HL-60 (cell line): ENCODE measurements around the gene P4HA2.

ENCODE experiments used
- POLR2AphosphoS5 ChIP-seq: IDR thresholded peaks from 2 replicates; pipeline ENCODE4 v1.6.1; 2012; ENCODE audit warnings: low read depth
- TF ChIP-seq, protein P1 (sequence below): IDR thresholded peaks from one replicate; pipeline ENCODE4 v1.5.1; 2011; ENCODE audit warnings: low read length, control low read depth, inconsistent platforms; ENCODE audit not compliant: insufficient read depth

DNA sequence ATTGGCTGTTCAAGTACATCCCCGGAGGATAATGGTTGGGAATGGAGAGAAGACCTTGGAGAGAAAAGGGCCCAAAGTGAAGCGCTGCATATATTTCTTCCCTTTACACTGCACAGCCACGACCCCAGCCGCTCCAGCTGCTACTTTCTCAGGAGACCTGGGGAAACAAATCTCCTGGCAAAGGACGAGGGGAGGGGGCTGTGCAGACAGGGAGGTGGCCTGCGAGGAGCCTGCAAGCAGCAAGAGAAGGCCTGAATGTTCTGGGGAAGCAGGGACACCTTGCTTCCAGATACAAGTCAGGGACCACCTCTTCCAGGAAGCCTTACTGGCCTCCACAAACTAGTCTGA lies 29.1 kb upstream of the P4HA2 start:
- TF ChIP-seq POLR2AphosphoS5: no peak
- TF ChIP-seq, protein P1, sequence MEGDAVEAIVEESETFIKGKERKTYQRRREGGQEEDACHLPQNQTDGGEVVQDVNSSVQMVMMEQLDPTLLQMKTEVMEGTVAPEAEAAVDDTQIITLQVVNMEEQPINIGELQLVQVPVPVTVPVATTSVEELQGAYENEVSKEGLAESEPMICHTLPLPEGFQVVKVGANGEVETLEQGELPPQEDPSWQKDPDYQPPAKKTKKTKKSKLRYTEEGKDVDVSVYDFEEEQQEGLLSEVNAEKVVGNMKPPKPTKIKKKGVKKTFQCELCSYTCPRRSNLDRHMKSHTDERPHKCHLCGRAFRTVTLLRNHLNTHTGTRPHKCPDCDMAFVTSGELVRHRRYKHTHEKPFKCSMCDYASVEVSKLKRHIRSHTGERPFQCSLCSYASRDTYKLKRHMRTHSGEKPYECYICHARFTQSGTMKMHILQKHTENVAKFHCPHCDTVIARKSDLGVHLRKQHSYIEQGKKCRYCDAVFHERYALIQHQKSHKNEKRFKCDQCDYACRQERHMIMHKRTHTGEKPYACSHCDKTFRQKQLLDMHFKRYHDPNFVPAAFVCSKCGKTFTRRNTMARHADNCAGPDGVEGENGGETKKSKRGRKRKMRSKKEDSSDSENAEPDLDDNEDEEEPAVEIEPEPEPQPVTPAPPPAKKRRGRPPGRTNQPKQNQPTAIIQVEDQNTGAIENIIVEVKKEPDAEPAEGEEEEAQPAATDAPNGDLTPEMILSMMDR: no peak
